GM21576 (cell line): ENCODE measurements around the gene MTARC1.
A peak's percentile ranks its signal among the peaks of the same experiment; 100 is the strongest.

Experiments
- ATAC-seq: cut with Tn5 transposase; IDR thresholded peaks from one replicate; pipeline ENCODE4 v1.9.1; 2021; ENCODE audit warnings: mild to moderate bottlenecking, moderate library complexity; ENCODE audit not compliant: unreplicated experiment

The MTARC1 gene

DNA sequence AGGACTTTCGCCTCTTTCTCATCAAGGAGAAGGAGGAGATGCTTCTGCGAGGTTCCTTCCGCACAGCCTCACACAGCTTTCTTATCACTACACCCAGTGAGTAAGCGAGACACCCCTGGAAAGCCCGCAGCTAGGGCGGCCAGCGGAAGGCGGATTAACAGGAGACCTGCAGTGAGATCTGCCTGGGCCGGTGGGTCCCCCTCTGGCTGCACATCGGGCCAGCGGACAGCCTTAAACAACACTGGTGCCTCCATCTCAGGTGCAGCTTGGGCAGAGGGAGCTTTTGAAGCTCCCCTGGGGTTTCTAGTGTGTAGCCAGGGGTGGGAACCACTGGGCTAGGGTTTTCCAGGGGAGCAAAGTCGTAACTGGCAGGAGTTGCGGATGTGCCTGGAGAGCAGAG is 17.5 kb upstream of the MTARC1 start:
- ATAC-seq, result no peak

DNA sequence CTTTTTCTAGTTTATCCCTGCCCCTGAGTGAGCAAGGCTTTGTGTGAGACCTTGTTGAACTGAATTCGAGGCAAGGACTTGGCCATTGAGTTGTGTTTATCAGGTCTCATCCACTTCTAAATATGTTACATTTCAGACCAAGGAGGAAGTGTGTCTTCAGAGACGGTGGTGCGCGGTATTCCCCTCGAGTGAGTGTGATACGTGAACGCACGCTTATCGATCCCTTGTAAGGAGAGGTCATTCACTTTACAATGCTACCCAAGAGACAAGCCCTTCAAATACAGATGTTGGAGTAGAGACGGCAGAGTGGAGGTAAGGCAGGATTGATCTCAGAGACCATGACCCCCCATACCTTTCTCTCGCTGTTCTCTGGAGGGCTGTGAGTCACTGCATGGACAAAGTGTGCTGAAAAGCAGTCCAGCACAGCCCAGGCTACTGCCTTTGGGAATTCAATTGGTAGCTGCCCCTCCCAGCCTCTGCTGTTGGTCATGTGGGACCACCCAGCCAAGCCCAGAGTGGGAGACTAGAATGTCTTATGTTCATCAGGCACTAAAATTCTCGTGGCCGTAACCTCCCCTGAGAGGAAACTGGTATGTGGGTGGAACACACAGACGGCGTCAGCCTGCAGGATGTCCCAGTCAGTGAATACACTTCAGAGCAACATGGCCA is 16.3 kb upstream of the MTARC1 start:
- peak; percentile 61 for ATAC-seq

DNA sequence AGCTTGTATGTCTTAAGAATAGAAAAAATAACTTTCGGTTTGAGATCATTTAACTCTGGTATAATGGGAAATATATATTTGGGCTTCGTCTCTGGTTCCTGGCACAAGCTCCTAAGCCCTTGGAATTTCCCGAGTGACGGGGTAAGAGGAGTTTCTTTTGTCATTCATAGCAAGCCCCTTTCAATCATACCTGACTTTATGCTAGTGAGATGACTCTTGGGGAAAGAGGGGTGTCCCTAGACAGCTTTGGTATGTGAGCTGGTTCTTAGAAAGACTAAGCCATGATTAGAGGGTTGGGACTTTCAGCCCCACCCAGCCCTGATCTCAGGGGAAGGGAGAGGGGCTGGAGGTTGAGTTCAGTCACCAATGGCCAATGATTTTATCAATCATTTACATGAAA is 13.9 kb upstream of the MTARC1 start:
- no peak for ATAC-seq

DNA sequence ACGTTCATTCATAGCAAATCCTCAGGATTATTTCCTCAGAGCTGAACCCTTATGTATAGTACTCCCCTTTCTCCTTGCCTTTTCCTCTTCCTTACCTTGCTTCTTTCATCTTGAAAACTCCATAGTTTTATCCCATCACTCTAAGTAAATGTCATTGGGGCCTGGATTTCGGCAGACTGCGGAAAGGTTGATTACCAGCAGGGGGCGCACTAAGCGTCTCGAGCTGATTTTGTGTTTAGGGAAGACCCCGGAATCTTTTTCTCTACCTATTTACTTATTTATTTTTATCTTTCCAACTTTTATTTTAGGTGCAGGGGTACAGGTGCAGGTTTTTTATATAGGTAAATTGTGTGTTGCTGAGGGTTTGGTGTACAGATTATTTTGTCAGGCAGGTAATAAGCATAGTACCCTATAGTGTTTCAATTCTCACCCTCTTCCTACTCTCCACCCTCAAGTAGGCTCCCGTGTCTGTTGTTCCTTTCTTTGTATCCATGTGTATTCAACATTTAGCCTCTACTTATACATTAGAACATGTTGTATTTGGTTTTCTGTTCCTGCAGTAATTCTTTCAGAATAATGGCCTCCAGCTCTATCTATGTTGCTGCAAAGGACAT is 11.4 kb upstream of the MTARC1 start:
- ATAC-seq, result no peak

DNA sequence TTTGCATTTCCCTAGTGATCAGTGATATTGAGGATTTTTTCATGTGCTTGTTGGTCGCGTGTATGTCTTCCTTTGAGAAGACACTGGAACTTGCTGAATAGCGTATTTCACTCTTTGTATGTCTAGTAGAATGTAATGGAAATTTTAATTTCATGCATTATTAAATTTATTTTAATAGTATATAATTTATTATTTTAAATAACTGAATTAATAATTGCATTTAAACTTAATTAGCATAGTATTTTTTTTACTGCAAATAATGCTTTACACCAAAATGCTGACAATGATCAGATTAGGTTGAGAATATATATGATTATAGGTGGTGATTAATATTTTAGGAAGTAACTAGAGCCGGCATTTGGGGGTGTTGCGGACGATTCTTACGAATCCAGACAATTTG is 10.5 kb upstream of the MTARC1 start:
- no peak for ATAC-seq

DNA sequence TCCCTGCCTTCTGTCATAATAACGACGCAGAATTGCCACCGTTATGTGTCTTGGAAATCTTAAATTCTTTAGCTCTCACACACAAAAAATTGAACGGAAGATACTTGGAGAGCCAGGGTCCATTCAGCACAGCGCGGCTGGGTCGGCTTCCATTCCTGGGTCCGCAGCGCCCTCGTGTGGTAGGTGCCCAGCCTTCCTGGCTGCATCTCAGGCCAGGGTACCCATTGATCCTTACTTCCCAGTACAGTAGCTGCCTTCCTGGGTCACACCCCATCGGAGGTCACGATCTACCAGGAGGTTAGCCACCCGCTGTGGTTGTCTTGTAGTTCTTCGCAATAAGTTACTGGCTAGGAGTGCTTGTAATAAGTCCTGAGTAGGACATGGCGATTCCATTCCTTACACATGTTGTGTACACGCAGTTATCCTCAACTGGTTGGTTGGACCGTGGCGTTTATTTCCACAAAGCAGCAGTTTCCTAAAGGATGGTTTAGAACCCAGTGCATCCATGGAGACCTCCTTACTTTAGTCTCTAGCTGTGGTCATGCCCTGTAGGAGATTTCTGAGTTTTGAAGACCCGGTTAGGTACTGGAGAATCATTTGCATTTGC is 9.9 kb upstream of the MTARC1 start:
- ATAC-seq, result peak; percentile 84

DNA sequence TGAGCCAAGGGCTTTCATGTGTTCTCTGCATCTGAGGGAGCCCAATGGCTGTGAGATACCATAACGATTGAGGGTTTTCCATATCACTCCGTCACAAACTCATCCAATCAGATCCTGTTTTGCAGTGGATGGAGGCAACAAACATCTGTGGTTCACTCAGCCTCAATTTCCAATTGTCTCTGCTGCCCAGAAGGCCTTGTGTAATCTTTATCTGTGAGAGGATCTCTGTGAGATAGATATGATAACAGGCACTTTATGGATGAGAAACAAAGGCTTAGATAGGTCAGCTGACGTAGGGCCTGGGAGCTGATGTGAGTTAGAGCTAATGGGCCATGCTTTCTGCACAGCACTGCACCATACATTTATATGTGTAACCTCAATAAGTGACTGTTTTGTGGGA is 3.3 kb upstream of the MTARC1 start:
- no peak for ATAC-seq

DNA sequence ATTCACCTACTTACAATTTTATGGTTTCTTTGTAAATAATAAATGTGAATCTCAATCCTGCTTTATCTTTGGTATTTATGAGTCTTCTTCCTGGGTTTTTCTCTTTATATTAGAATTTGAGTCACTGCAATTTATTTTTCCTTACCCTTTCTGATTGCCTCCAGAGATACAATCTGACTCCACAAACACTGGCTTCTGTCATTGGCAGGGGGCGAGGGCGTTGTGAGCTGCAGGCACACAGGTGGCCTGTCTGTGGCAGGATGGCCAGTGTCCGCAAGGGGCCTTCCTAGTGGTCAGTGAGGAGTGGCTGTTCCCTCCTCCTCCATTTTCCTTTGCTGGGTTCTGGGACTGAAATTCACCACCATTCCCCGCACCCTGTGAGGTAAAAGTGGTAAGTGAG is 2.0 kb upstream of the MTARC1 start:
- no peak for ATAC-seq

DNA sequence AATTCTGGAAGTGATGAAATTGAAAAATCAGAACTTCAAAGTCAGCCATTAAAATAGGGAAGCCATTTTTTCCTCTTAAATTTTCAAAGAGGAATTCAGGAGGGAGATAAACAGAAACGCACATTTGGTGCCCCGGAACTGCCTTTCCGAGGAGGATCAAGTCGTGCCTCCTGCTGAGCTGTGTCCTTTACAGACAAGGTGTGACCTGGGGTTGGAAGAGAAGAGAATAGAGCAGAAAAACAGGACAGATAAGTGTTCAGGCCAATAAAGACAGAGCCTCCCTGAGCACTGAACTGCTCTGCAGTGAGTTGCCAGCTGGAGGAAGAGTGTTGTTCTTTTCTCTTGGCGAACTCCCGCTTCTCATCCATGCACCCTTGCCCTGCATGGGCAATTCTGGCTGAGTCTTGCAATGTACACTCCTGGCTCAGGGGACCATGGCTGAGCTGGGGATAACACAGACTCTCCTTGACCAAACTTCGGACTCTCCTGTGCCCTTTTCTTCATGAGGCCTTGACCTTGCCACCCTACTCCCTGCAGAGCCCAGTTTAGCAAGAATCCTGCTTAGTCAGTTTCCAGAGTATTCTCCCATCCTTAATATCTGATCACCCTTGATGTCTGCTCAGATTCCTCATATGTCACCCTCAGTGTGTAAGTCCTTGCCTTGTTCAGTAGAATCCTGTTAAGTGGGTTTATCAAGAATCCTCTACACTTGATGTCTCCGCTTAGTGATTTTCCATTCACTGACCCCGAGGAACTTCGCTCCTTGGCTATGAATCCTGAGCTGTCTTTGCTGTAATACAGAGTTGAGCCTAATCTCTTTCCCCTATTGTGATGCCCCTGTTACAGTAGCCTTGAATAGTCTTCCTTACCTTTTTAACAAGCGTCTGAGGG is 1.3 kb upstream of the MTARC1 start:
- no peak for ATAC-seq

DNA sequence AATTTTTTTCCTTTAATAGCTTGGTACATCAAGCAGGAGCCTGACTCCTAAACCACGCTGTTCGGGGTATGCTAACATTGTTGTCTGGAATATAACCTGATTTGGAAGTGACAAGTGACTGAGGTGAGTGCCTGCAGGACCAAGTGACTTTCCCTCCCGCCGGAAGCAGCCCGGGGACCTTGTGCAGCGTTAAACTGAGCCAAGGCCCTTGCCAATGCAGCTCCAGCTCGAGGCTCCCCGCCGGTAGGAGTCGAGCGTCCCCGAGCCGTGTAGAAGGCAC is 716 bp upstream of the MTARC1 start:
- ATAC-seq, result peak; percentile 10

DNA sequence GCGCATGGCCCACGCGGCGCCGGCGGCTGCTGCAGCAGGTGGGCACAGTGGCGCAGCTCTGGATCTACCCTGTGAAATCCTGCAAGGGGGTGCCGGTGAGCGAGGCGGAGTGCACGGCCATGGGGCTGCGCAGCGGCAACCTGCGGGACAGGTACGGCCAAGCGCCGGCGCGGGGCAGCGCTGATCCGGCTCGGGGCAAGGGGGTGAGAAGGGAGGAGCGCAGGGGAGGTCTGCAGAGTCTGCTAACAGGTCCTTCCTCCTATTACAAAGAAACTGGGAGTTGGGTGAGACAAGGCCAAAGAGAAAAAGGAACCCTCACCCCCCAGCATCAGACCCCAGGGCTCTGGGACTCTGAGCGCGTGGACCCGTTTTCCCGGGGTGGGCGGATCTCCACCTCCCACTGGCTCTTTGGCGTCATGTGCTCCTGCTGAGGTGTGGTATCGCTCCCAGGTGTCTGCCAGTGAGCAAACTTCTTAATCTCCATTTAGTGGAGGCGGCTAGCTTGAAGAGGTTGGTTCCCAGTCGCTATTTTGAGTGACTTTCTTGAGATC is 431 bp downstream of the MTARC1 start:
- ATAC-seq, result peak; percentile 40

DNA sequence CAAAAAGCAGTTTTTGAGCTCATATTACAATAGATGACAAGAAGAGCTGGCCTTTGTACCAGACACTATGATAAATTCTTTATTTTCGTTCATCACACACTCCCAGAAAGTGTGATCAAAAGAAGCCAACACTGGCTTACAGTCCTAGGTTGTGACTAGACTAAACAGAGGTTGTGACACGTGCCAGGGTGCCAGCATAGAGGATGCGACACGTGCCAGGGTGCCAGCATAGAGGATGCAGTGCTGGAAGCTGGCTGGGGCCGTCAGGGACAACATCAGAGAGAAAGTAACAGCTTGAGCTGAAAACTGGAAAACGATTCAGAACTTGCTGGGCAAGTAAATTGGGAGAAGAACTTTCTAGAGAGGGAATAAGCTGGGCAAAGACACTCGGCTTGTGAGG is 2.2 kb downstream of the MTARC1 start:
- no peak for ATAC-seq

DNA sequence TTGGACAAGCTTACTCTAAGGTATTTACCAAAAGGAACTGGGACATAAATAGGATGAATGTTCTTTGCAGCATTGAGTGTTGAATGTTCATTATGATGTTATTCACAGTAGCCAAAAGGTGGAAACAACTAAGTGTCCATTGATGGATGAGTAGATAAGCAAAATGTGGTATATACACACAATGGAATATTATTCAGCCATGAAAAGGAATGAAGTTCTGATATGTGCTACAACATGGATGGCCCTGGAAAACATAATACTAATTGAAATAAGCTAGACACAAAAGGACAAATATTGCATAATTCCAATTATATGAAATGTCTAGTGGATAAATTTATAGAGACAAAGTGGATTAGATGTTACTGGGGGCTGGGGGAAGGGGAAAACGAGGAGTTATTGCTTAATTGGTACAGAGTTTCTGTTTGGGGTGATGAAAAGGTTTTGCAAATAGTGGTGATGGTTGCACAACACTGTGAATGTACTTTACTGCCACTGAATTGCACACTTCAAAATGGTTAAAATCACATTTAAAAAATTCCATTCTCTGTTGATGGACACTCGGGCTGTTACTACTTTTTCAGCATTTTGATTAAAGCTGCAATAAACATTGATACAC is 2.9 kb downstream of the MTARC1 start:
- no peak for ATAC-seq

DNA sequence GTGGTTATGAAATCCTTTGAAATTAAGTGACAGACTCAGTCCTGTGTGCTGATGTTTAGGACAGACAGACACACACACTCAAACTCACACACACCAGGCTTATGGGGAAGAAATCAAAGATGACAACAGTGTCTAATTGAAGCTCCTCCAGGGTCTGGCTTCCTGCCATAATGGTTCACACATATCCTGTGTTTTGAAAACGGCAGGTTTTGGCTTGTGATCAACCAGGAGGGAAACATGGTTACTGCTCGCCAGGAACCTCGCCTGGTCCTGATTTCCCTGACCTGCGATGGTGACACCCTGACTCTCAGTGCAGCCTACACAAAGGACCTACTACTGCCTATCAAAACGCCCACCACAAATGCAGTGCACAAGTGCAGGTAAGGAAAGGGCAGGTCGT is 4.6 kb downstream of the MTARC1 start:
- no peak for ATAC-seq

DNA sequence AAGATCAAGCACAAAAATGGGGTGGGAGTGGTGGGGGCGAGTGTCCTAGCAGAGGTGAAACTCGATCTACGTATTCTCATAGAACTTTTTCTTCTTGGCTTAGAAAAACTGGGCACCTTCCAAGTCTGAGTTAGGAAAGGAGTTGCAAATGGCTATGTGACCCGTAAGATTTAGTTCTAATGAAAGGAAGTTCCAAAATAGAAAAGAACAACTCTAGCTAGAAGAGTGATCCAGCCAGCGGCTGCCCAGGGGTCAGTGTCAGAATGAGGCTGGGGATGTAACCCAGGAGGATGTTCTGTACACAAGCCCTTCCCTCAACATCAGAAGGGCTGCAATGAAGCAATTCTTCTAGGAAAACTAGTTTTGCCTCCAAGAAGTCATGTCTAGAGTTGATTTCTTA is 5.2 kb downstream of the MTARC1 start:
- ATAC-seq, result no peak

DNA sequence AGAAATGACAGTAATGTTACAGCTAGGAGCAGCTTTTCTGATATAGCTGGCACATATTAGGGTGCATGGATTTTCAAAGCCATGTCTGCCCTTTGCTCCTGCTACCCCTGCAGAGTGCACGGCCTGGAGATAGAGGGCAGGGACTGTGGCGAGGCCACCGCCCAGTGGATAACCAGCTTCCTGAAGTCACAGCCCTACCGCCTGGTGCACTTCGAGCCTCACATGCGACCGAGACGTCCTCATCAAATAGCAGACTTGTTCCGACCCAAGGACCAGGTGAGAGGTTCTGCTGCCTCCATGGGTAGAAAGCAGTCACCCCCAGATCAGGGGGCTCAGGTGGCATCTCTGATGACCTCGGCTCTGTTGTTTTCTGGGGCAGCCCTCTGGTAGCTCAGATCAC is 9.8 kb downstream of the MTARC1 start:
- no peak for ATAC-seq

DNA sequence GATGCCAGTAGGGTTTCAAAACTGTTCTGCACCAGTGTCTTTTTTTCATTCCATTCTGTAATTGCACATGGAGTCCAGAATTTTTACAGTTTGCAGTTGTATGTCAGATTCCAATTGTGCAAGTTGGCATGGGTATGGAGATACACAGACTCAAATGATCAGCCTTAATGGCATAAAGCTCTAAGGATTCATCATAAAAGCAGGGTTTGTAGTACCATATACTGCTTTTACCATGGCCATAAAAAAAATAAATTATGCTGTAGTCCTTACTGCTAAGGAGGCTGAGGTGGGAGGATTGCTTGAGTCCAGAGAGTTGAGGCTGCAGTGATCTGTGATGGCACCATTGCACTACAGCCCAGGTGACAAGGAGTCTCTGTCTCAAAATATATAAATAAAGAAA is 10.3 kb downstream of the MTARC1 start:
- ATAC-seq, result no peak

DNA sequence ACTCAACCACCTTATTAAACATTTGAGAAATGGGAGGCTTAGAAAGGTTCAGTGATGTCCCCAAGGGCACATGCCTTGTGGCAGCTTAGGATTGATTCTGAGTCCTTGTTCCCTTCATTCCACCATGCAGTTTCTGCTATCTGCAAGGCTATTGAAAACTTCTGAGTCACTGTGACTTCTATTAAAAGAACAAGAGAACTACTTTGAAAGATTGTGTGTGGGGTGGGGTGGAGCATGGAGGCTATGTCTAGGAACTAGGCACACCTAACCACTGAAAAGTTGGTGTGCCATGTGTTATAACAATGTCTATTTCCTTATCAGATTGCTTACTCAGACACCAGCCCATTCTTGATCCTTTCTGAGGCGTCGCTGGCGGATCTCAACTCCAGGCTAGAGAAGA is 10.8 kb downstream of the MTARC1 start:
- no peak for ATAC-seq

DNA sequence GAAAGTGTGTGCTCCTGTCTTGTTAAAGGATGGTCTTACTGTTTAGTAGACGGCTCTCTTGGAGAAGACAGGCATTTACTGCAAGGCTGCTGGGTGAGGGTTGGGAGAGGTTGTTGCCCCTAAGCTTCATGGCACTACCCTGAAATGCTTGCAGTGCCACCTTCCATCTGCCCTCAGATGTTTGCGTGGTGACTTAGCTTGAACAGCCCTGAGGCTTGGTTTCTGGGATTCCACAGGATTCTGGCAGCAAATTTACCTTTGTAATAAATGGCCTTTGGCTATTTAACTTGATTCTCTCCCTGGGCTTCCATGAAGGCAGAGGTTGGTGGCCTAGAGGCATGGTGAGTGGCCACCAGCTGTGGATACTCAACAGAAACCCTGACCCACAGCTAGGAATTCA is 11.6 kb downstream of the MTARC1 start:
- no peak for ATAC-seq

DNA sequence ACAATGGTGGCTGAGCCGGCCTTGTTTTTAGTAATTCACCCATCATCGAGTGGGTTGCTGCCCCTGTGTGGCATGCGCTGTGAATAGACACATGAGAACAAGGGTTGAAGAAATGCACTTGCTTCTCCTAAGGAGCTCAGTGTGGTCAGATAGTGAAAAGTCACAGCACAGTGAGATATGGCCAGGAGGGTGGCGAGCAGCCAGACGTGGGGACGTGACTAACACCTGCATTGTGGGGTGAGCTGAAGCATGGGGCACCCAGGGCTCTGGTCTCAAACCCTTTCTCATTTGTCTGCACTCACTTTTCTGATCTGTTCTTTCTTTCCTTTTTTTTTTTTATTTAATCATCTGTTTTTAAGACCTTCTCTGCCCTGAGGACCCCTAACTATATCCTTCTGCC is 13.5 kb downstream of the MTARC1 start:
- no peak for ATAC-seq
